LNCaP clone FGC (cell line): ENCODE data around the gene ZNF559.
"Not testable (repeated sequence)": the region's sequence is repeated elsewhere in the genome, so short reads cannot be mapped to it uniquely, and the experiment has no call there.

Experiments used
- DNase-seq: peaks from one replicate; pipeline ENCODE4 v3.0.0-alpha.2; 2011; ENCODE audit warnings: low read depth
- H3K4me3 ChIP-seq: 2 replicates; pipeline ENCODE4 v1.5.1; 2011; ENCODE audit warnings: mild to moderate bottlenecking, low read depth, low read length, control low read depth
- TF ChIP-seq, protein P1 (sequence below): IDR thresholded peaks from 2 replicates; pipeline ENCODE4 v1.5.1; 2012; ENCODE audit warnings: mild to moderate bottlenecking; ENCODE audit not compliant: control insufficient read depth, insufficient read depth; ENCODE audit errors: extremely low read depth

The ZNF559 gene

GRCh38 chr19:9323919-9324583 lies at the start of gene ZNF559:
ZNF559 (plus strand) TSS chr19:9324179; CDS start chr19:9338550, 14,371 bp downstream.
- H3K4me3 ChIP-seq = peak within 1 kb of the TSS; percentile 97
- peak; percentile 90 for DNase-seq
- TF ChIP-seq, protein P1, sequence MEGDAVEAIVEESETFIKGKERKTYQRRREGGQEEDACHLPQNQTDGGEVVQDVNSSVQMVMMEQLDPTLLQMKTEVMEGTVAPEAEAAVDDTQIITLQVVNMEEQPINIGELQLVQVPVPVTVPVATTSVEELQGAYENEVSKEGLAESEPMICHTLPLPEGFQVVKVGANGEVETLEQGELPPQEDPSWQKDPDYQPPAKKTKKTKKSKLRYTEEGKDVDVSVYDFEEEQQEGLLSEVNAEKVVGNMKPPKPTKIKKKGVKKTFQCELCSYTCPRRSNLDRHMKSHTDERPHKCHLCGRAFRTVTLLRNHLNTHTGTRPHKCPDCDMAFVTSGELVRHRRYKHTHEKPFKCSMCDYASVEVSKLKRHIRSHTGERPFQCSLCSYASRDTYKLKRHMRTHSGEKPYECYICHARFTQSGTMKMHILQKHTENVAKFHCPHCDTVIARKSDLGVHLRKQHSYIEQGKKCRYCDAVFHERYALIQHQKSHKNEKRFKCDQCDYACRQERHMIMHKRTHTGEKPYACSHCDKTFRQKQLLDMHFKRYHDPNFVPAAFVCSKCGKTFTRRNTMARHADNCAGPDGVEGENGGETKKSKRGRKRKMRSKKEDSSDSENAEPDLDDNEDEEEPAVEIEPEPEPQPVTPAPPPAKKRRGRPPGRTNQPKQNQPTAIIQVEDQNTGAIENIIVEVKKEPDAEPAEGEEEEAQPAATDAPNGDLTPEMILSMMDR = 0 out of 2 replicates have a peak, but pooled peaks have one; percentile 9

GRCh38 chr19:9283485-9283884 lies 40.5 kb upstream of the ZNF559 start:
- not testable (repeated sequence) for H3K4me3 ChIP-seq

DNA sequence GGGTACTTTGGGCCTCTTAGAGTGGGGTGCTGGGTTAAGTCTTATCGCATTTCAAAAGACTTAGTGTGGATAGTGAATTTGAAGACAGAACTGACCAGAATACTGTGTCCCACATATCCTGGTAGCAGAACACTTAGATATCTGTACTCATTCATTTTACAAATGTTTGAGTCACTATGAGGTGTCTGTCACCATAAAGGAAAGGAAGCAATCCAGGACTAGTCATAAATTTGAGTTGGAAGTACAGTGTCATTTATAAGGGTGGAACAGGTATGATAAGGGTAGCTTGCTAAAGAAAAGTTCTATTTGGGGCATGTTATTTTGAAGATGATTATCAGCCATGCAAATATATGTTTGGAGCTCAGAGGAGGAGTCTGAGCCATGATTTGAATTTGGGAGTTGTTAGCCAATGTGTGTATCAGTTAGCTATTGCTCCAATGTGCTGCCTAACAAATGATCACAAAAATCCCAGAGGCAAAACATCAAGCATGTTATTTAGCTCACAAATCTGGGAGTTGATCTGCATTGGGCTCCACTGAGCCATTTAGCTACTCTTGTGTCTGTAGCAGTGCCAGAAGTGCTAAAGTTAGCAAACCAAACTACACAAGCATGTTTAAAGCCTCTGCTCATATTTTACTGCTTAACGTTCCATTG lies 34.6 kb upstream of the ZNF559 start:
- H3K4me3 ChIP-seq = no peak overlapping the region
- no peak for DNase-seq
- TF ChIP-seq, protein P1 = no peak

More at GRCh38 chr19:9283485-9283884, 40.5 kb upstream of the ZNF559 start:
- not testable (repeated sequence) for DNase-seq

GRCh38 chr19:9295411-9295849 lies 28.5 kb upstream of the ZNF559 start:
- no peak for DNase-seq
- TF ChIP-seq, protein P1 = no peak
- H3K4me3 ChIP-seq = no peak overlapping the region

DNA sequence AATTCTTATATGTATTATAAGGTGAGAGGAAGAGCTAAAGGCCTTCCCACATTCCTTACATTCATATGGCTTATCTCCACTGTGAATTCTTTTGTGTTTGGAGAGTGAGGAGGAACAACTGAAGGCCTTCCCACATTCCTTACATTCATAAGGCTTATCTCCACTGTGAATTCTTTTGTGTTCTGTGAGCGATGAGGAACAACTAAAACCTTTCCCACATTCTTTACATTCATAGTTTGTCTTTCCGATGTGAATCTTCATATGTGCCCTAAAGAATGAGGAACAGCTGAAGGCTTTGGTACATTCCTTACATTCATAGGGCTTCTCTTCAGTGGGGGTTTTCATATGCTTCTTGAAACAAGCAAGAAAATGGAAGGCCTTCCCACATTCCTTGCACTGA lies 27.6 kb upstream of the ZNF559 start:
- H3K4me3 ChIP-seq = no peak overlapping the region
- TF ChIP-seq, protein P1 = no peak
- DNase-seq = no peak

DNA sequence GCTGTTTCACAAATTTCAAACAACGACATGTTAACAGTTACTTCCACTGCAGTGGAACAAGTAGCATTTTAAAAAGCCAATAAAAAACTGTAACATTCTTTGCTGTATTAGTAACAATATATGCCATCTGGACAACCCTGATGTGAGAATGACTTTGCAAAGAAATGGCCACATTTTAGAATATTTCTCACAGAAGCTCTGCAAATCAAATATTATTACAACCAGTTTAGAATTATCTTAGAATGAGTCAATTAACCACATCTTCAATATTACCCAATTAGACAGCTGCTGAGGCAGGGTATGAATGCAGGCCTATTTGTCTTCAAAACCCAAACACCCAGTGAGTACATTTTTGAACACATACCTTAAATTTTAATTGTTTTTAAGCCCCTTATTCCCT lies 17.5 kb upstream of the ZNF559 start:
- TF ChIP-seq, protein P1 = no peak
- DNase-seq = no peak
- no peak overlapping the region for H3K4me3 ChIP-seq

DNA sequence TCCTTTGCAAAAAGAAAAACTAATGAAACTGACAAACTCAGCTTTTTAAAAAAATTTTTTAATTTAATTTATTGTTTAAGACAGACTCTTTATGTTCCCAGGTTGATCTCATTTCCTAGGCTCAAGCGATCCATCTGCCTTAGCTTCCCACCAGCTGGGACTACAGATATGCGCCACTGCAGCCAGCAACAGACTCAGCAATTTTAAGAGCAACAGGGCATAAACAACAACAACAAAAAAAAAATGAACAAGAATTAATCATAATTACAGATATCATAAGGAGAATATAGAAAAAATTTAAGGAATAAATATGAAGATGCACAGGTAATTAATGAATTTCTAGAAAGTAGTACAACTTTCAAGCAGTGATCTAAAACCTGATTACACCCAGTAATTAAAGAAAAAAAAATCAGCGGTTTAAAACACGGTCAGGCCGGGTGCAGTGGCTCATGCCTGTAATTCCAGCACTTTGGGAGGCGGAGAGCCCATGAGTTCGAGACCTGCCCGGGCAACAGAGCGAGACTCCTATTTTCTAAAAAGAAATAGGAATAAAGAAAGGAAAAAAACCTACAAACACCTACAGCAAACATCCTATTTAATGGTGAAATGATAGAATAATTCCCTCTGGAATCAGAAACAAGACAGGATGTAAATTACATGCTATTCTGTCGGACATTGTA lies 15.7 kb upstream of the ZNF559 start:
- no peak for DNase-seq

More for the DNA sequence above, 15.7 kb upstream of the ZNF559 start:
- no peak overlapping the region; the same call in 1 of the 2 replicates for H3K4me3 ChIP-seq
- TF ChIP-seq, protein P1 = no peak
